Bronchial epithelial cell (primary cell): Measurements from ENCODE around the gene ZNF841. TPM values are rescaled to one million over a fixed set of nuclear protein-coding genes. Genes with fewer than 3 reads are reported as not detected.
A peak's percentile ranks its signal among the peaks of the same experiment; 100 is the strongest.

Experiments used
- DNase-seq: peaks from one replicate; pipeline ENCODE4 v3.0.0-alpha.2; 2010; ENCODE audit warnings: low read depth
- FAIRE-seq: peaks from 2 replicates; lab custom pipeline; 2011; peaks lifted over from hg19 to GRCh38; lab: Jason Lieb, UNC
- H3K27me3 ChIP-seq: 2 replicates; pipeline ENCODE4 v1.5.1; 2011; ENCODE audit warnings: low read length; ENCODE audit not compliant: control insufficient read depth, insufficient read depth
- H3K36me3 ChIP-seq: 2 replicates; pipeline ENCODE4 v1.5.1; 2011; ENCODE audit warnings: low read length; ENCODE audit not compliant: control insufficient read depth, insufficient read depth
- H3K4me3 ChIP-seq: 2 replicates; pipeline ENCODE4 v1.5.1; 2011; ENCODE audit warnings: mild to moderate bottlenecking, low read depth, low read length, control low read depth
- total RNA-seq: library from RNA; depleted of rRNA; stranded (reverse); fragments of >200 nt; gene quantifications from 2 replicates; pipeline ENCODE4 v1.2.1, GENCODE V29; 2014
- TF ChIP-seq, protein P1 (sequence below): IDR thresholded peaks from 2 replicates; pipeline ENCODE4 v1.5.1; 2011; ENCODE audit warnings: mild to moderate bottlenecking, moderate library complexity, low read length, control low read depth, inconsistent platforms; ENCODE audit not compliant: insufficient read depth, severe bottlenecking

Gene ZNF841
- total RNA-seq, 1 donor from 2014 or later, result 35.3 TPM

GRCh38 chr19:52138983-52139251, 43.4 kb upstream of the ZNF841 start:
- TF ChIP-seq, protein P1, sequence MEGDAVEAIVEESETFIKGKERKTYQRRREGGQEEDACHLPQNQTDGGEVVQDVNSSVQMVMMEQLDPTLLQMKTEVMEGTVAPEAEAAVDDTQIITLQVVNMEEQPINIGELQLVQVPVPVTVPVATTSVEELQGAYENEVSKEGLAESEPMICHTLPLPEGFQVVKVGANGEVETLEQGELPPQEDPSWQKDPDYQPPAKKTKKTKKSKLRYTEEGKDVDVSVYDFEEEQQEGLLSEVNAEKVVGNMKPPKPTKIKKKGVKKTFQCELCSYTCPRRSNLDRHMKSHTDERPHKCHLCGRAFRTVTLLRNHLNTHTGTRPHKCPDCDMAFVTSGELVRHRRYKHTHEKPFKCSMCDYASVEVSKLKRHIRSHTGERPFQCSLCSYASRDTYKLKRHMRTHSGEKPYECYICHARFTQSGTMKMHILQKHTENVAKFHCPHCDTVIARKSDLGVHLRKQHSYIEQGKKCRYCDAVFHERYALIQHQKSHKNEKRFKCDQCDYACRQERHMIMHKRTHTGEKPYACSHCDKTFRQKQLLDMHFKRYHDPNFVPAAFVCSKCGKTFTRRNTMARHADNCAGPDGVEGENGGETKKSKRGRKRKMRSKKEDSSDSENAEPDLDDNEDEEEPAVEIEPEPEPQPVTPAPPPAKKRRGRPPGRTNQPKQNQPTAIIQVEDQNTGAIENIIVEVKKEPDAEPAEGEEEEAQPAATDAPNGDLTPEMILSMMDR, result no peak
- Histone ChIP-seq H3K4me3 (peak overlapping the region; percentile 96), H3K36me3 (no peaks in the 10 kb centered on the region), H3K27me3 (no peaks in the 10 kb centered on the region)
- DNase-seq, result no peak
- no peak for FAIRE-seq

- FAIRE-seq (no peak), DNase-seq (peak; percentile 5)
- TF ChIP-seq, protein P1, result no peak
- Histone ChIP-seq H3K27me3 (no peaks in the 10 kb centered on the region), H3K36me3 (no peaks in the 10 kb centered on the region), H3K4me3 (peak overlapping the region; percentile 96)
Measured at GRCh38 chr19:52138278-52138982, 42.9 kb upstream of the ZNF841 start.

DNA sequence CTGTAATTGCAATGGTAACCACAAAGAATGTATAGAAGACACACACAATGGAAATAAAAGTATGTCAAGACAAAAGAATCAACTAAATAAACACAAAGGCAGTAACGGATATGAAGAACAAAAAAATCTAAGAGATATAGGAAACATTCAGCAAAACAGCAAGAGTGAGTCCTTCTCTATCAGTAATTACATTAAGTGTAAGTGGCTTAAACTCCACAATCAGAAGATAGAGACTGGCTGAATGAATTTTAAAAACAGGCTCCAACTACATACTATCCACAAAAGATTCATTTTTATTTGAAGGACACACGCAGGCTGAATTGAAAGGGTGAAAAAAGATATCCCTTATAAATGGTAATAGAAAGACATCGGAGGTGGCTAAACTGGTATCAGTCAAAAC, 24.7 kb upstream of the ZNF841 start:
- no peak for FAIRE-seq
- no peak for DNase-seq
- TF ChIP-seq, protein P1, result no peak
- no peak overlapping the region for H3K4me3 ChIP-seq
- no peaks in the 10 kb centered on the region for H3K27me3 ChIP-seq
- peaks cover 19% of the 10 kb centered on the region for H3K36me3 ChIP-seq

DNA sequence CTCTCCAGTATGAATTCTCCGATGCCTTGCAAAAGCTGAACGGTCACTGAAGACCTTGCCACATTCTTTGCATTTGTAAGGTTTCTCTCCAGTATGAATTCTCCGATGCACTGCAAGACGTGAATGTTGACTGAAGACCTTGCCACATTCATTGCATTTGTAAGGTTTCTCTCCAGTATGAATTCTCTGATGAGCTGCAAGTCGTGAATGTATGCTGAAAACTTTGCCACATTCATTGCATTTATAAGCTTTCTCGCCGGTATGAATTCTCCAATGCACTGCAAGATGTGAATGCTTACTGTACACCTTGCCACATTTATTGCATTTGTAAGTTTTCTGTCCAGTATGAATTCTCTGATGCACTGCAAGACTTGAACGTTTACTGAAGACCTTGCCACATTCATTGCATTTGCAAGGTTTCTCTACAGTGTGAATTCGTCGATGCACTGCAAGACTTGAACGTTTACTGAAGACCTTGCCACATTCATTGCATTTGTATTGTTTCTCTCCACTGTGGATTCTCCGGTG, 20.0 kb upstream of the ZNF841 start:
- FAIRE-seq (peak; percentile 55), DNase-seq (no peak)
- TF ChIP-seq, protein P1, result no peak
- H3K4me3 ChIP-seq, result no peak overlapping the region
- H3K36me3 ChIP-seq, result peaks cover 9% of the 10 kb centered on the region
- no peaks in the 10 kb centered on the region for H3K27me3 ChIP-seq

GRCh38 chr19:52114691-52115090, 19.1 kb upstream of the ZNF841 start:
- TF ChIP-seq, protein P1, result no peak
- DNase-seq, result no peak
- no peak overlapping the region for H3K4me3 ChIP-seq
- no peaks in the 10 kb centered on the region for H3K27me3 ChIP-seq
- FAIRE-seq, result no peak
- peaks cover 9% of the 10 kb centered on the region for H3K36me3 ChIP-seq

GRCh38 chr19:52112624-52113023, 17.1 kb upstream of the ZNF841 start:
- FAIRE-seq (no peak), DNase-seq (no peak)
- H3K27me3 ChIP-seq, result no peaks in the 10 kb centered on the region
- H3K36me3 ChIP-seq, result peaks cover 4% of the 10 kb centered on the region
- H3K4me3 ChIP-seq, result no peak overlapping the region
- TF ChIP-seq, protein P1, result no peak
